Adrenal gland (tissue), 5 donors: ENCODE results near the gene GMNN.

Experiments
- CTCF ChIP-seq, 6 experiments: fragments of 450-650 bp in 4 of 6; fragments of 200-600 bp in 2 of 6; sonication (generic) in 1 of 6; IDR thresholded peaks; 1 replicate in 5 of 6; 2 replicates in 1 of 6; pipeline versions ENCODE4 v1.5.1 to v1.8.0; 2016 to 2021; ENCODE audit warnings: antibody characterized with exemption in 6 of 6, mild to moderate bottlenecking in 2 of 6, moderate library complexity in 1 of 6
- POLR2A ChIP-seq, 2 donors: fragments of 450-650 bp; IDR thresholded peaks; one replicate each; pipeline ENCODE4 v1.6.1; 2017; ENCODE audit warnings: antibody characterized with exemption in 2 of 2, mild to moderate bottlenecking in 2 of 2, moderate library complexity in 1 of 2
- donor health status: DM: no; HTN: no; CAD: no.

- TF ChIP-seq CTCF (IDR thresholded peaks at IDR 0.05): no peak
- no peak for TF ChIP-seq POLR2A (IDR thresholded peaks at IDR 0.05)
These were observed 35.0 kb downstream of the GMNN start for GRCh38 chr6:24809728-24810127.
